Esophagus squamous epithelium (tissue), 5 donors: ENCODE results near the gene LYRM7. TPM values are rescaled to one million over a fixed set of nuclear protein-coding genes. Genes with fewer than 3 reads are reported as not detected.

Experiments
- DNase-seq: peaks from one replicate; lab custom pipeline; 2025; lab: John Stamatoyannopoulos, UW
- H3K27ac ChIP-seq, 4 donors: fragments of 200-600 bp; sonication (generic); one replicate each; pipeline ENCODE4 v1.5.1; 2016 to 2019; ENCODE audit warnings: mild to moderate bottlenecking in 1 of 4
- H3K27me3 ChIP-seq, 4 donors: fragments of 200-600 bp; sonication (generic); 1 replicate in 3 of 4; 2 replicates in 1 of 4; pipeline versions ENCODE4 v1.5.1 to v1.6.0; 2017 to 2021; ENCODE audit warnings: antibody characterized with exemption in 1 of 4
- H3K36me3 ChIP-seq, 3 donors: fragments of 200-600 bp; sonication (generic); one replicate each; pipeline ENCODE4 v1.5.1; 2016 to 2019
- H3K4me1 ChIP-seq, 3 donors: fragments of 200-600 bp; sonication (generic); one replicate each; pipeline ENCODE4 v1.5.1; 2017 to 2019
- H3K4me3 ChIP-seq, 4 donors: fragments of 200-600 bp; sonication (generic); 1 replicate in 3 of 4; 2 replicates in 1 of 4; pipeline ENCODE4 v1.5.1; 2016 to 2019; ENCODE audit warnings: mild to moderate bottlenecking in 2 of 4, moderate library complexity in 1 of 4
- H3K9me3 ChIP-seq, 3 donors: fragments of 200-600 bp; sonication (generic); one replicate each; pipeline ENCODE4 v1.5.1; 2016 to 2019
- CTCF ChIP-seq, 6 experiments: fragments of 450-650 bp in 4 of 6; fragments of 200-600 bp in 2 of 6; sonication (generic) in 2 of 6; IDR thresholded peaks; one replicate each; pipeline ENCODE4 v1.5.1; 2016 to 2019; ENCODE audit warnings: antibody characterized with exemption in 6 of 6, mild to moderate bottlenecking in 4 of 6, moderate library complexity in 4 of 6
- POLR2A ChIP-seq, 4 donors: fragments of 450-650 bp; IDR thresholded peaks; one replicate each; pipeline ENCODE4 v1.6.1; 2017; ENCODE audit warnings: antibody characterized with exemption in 4 of 4, mild to moderate bottlenecking in 4 of 4, moderate library complexity in 3 of 4
- WGBS, 2 donors: methylation state at CpG; one replicate each; pipeline ENCODE4 v1.1.5; 2018; 5-methylcytosine and 5-hydroxymethylcytosine counted together
- intact Hi-C: fragments of 100-400 bp; cut with DNase I; formaldehyde crosslinking; loops from one replicate; pipeline ENCODE4 v1.15.0; 2022
- total RNA-seq, 4 donors: library from RNA; depleted of rRNA; stranded (reverse); fragments of >200 nt; gene quantifications; one replicate each; pipeline ENCODE4 v1.1.0, GENCODE V29; 2016
- donor health status: DM: yes; HTN: yes; CAD: no.

Gene LYRM7
- total RNA-seq, 4 donors from 2014 or later: 4.1 to 9.3 (median 6.4) TPM

GRCh38 chr5:131171276-131171810 is 599 bp downstream of the LYRM7 start:
- Histone ChIP-seq H3K27ac (peak overlapping the region; percentile 68 to 91 (median 88)), H3K4me1 (peaks cover 4 to 19% (median 12%) of the 10 kb centered on the region in 3 donors), H3K9me3 (no peaks in the 10 kb centered on the region), H3K4me3 (peak overlapping the region; percentile 37 to 80 (median 65)), H3K27me3 (no peaks in the 10 kb centered on the region), H3K36me3 (no peaks in the 10 kb centered on the region)
- no peak for DNase-seq
- 0 to 3% methylated on average over 10 to 11 of the region's 11 CpGs for WGBS, 2 donors
- intact Hi-C loops: no loop called here
- TF ChIP-seq POLR2A (IDR thresholded peaks at IDR 0.05) (no peak), CTCF (IDR thresholded peaks at IDR 0.05) (no peak)

- intact Hi-C loops: no loop called here
- TF ChIP-seq CTCF (IDR thresholded peaks at IDR 0.05) (no peak), POLR2A (IDR thresholded peaks at IDR 0.05) (no peak)
- no peaks in the 10 kb centered on the region for H3K4me1 ChIP-seq
- H3K36me3 ChIP-seq: peaks cover 0 to 22% (median 0%) of the 10 kb centered on the region in 3 donors
- no peaks in the 10 kb centered on the region for H3K27me3 ChIP-seq
- H3K4me3 ChIP-seq: no peak overlapping the region
- no peaks in the 10 kb centered on the region for H3K9me3 ChIP-seq
- DNase-seq: no peak
- H3K27ac ChIP-seq: no peak overlapping the region
Measured at GRCh38 chr5:131180407-131180806, 9.7 kb downstream of the LYRM7 start.

- intact Hi-C loops: no loop called here
- Histone ChIP-seq H3K9me3 (no peaks in the 10 kb centered on the region), H3K4me3 (no peak overlapping the region), H3K4me1 (no peaks in the 10 kb centered on the region), H3K36me3 (peaks cover 0 to 37% (median 0%) of the 10 kb centered on the region in 3 donors), H3K27ac (no peak overlapping the region), H3K27me3 (no peaks in the 10 kb centered on the region)
- no peak for DNase-seq
- TF ChIP-seq CTCF (IDR thresholded peaks at IDR 0.05) (no peak), POLR2A (IDR thresholded peaks at IDR 0.05) (no peak)
Measured at GRCh38 chr5:131182839-131183238, 12.1 kb downstream of the LYRM7 start.

DNA sequence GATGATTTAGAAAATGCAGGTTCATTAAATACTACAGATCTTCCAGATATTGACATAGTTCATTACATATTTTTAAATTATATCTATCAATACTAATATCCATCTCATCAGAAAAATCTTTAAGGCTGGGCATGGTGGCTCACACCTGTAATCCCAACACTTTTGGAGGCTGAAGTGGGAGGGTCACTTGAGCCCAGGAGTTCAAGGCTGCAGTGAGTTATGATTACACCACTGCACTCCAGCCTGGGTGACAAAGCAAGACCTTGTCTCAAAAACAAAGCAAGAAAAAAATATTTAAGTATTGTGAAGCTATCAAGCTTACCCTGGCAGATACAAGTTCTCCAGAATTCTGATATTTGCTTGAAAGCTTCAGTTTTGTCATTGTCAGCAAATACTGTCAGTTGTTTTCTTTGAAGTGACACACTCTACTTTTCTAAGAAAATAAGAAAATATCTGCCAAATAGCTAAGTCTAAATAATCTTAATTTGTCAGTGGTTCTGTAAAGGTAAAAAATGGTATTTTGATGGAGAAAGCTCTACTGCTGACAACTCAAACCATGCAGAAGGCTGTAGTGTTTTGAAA is 14.9 kb downstream of the LYRM7 start:
- intact Hi-C loops: no loop called here

More for the DNA sequence above, 14.9 kb downstream of the LYRM7 start:
- no peaks in the 10 kb centered on the region for H3K4me1 ChIP-seq
- H3K27me3 ChIP-seq: no peaks in the 10 kb centered on the region
- H3K4me3 ChIP-seq: no peak overlapping the region
- peaks cover 0 to 40% (median 0%) of the 10 kb centered on the region in 3 donors for H3K36me3 ChIP-seq
- H3K27ac ChIP-seq: no peak overlapping the region
- no peak for DNase-seq
- no peaks in the 10 kb centered on the region for H3K9me3 ChIP-seq
- no peak for TF ChIP-seq CTCF (IDR thresholded peaks at IDR 0.05)
- TF ChIP-seq POLR2A (IDR thresholded peaks at IDR 0.05): no peak
